AG04450 (cell line): Measurements from ENCODE around the gene MEIS2. TPM values are rescaled to one million over a fixed set of nuclear protein-coding genes. Genes with fewer than 3 reads are reported as not detected.

Experiments
- CTCF ChIA-PET: fragments of 300-600, 350-600 bp; formaldehyde crosslinking; extraction: SDS; loops from one replicate; lab custom pipeline; 2022; ENCODE audit warnings: antibody characterized with exemption, inconsistent platforms; lab: Charles Lee
- POLR2A ChIA-PET: fragments of 350-600 bp; formaldehyde crosslinking; extraction: SDS; loops from one replicate; lab custom pipeline; 2021; ENCODE audit warnings: antibody characterized with exemption, inconsistent platforms; lab: Yijun Ruan, JAX
- DNase-seq: peaks from one replicate; pipeline ENCODE4 v3.0.0-alpha.2; 2011; ENCODE audit warnings: low read depth, low spot score
- H3K27ac ChIP-seq: one replicate; pipeline ENCODE4 v1.5.1; 2012; ENCODE audit warnings: low read depth, low read length, control low read depth
- H3K27me3 ChIP-seq: one replicate; pipeline ENCODE4 v1.6.0; 2012; ENCODE audit warnings: low read length; ENCODE audit not compliant: control insufficient read depth, insufficient read depth
- H3K4me3 ChIP-seq: 2 replicates; pipeline ENCODE4 v1.5.1; 2011; ENCODE audit warnings: mild to moderate bottlenecking, low read depth, low read length, control low read depth
- H3K9me3 ChIP-seq: 2 replicates; pipeline ENCODE4 v1.5.1; 2012; ENCODE audit warnings: low read length; ENCODE audit not compliant: control insufficient read depth, insufficient read depth
- polyA plus RNA-seq: library from polyadenylated mRNA; depleted of rRNA; stranded (reverse); fragments of >200 nt; gene quantifications from 2 replicates; pipeline ENCODE4 v1.2.3, GENCODE V29; 2011
- TF ChIP-seq, protein P1 (sequence below): IDR thresholded peaks from 2 replicates; pipeline ENCODE4 v1.5.1; 2011; ENCODE audit warnings: low read depth, low read length, control low read depth, inconsistent platforms

Gene MEIS2
- polyA plus RNA-seq, 1 experiment: 31.7 TPM

DNA sequence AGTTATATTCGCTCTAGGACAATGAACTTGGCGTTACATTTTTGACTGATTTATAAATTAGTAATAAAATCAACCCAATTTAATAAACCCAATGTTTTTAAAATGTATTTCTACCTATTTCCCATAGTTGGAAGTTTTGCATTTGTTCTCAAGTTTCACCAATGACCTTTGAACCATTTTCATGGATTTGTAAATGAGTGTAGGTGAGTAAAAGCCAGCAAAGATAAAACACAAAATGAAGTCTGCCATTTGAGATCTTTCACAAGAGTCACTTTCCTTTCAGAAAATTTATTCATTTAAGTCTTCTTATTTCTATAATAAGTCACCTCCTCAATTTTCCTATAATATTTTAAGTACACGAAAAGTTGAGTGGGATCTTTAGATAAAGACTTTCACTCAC, 92.1 kb downstream of the MEIS2 start:
- no peak for DNase-seq
- no peak overlapping the region for H3K27ac ChIP-seq
- POLR2A ChIA-PET: no interaction called here
- CTCF ChIA-PET: no interaction called here
- H3K4me3 ChIP-seq: no peak overlapping the region
- TF ChIP-seq, protein P1, sequence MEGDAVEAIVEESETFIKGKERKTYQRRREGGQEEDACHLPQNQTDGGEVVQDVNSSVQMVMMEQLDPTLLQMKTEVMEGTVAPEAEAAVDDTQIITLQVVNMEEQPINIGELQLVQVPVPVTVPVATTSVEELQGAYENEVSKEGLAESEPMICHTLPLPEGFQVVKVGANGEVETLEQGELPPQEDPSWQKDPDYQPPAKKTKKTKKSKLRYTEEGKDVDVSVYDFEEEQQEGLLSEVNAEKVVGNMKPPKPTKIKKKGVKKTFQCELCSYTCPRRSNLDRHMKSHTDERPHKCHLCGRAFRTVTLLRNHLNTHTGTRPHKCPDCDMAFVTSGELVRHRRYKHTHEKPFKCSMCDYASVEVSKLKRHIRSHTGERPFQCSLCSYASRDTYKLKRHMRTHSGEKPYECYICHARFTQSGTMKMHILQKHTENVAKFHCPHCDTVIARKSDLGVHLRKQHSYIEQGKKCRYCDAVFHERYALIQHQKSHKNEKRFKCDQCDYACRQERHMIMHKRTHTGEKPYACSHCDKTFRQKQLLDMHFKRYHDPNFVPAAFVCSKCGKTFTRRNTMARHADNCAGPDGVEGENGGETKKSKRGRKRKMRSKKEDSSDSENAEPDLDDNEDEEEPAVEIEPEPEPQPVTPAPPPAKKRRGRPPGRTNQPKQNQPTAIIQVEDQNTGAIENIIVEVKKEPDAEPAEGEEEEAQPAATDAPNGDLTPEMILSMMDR: no peak
- H3K27me3 ChIP-seq: no peaks in the 10 kb centered on the region
- H3K9me3 ChIP-seq: no peaks in the 10 kb centered on the region

DNA sequence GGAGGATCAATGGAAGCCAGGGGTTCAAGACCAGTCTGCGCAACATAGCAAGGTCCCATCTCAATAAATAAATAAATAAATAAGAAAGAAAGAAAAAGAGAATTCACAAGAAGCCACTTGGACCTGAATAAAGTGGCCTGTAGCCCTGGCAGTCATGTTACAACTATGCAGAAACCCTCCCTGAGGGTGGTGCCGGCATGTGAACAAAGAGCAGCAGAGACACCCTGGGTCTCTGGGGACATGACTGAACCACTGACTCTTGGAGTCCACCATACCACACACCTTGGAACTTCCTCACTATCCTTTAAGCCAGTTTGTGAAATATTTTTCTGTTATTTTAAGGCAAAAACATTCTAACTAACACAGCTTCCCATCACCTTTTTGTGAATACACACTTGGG, 93.0 kb downstream of the MEIS2 start:
- H3K27me3 ChIP-seq: no peaks in the 10 kb centered on the region
- no peak for DNase-seq
- no peak overlapping the region for H3K27ac ChIP-seq
- H3K9me3 ChIP-seq: no peaks in the 10 kb centered on the region
- H3K4me3 ChIP-seq: no peak overlapping the region
- TF ChIP-seq, protein P1: no peak
- CTCF ChIA-PET: no interaction called here
- POLR2A ChIA-PET: no interaction called here

DNA sequence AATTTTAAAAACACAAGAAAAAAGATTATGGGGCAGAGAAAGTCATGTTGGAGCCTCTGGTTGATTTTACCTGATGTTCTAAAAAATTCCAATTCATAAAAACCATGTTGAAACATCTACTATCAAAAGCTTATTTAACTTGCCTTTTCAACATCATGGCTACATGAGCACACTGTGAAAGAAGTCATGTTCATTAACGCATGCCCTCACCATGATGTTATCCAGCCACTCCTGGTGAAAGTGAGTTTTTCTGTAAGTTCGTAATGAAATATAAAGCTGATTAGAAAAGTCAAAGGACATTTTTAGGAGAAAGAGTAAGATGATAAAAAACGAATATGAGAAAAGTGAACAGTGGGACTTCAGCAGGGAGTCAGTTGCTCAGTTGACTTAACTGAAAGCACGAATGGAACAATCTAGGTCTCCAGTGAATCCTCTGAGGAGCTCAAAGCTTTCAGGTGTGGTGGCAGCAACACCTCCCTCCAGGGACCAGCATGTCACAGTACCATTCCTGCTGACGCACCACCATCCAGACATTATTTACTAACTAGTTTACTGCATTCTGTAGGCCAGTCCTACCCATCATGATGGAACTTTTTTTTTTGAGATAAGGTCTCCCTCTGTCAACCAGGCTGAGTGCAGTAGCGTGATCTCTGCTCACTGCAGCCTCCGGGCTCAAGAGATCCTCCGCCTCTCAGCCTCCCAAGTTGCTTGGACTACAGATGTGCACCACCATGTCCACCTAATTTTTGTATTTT, 95.2 kb downstream of the MEIS2 start:
- Histone ChIP-seq H3K27ac (no peak overlapping the region), H3K27me3 (no peaks in the 10 kb centered on the region), H3K4me3 (no peak overlapping the region), H3K9me3 (no peaks in the 10 kb centered on the region)
- TF ChIP-seq, protein P1: no peak
- ChIA-PET CTCF (no interaction called here), POLR2A (no interaction called here)
- DNase-seq: no peak

DNA sequence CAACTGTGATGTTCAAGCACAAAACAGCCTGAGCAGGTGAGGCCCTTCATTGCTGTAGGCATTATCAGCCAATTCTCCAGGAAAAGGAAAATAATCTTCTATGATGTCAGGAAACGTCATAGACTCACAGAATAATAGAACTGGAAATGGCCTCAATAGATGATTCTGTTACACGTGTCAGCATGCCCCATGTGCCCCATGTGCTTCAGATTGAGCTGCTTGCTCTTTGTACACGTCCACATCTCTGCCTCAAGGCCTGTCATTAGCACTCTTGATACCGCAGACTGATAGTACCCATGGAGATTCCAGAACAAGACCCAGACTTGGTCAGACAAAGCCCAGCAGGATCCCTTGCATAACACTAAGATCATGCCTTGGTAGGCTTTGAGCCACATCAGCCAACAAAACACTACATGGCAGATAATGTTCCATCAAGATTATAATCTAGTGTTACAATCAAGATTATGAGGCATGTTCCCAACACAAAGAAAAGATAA, 95.9 kb downstream of the MEIS2 start:
- CTCF ChIA-PET: no interaction called here

More for the DNA sequence above, 95.9 kb downstream of the MEIS2 start:
- TF ChIP-seq, protein P1: no peak
- H3K4me3 ChIP-seq: no peak overlapping the region
- POLR2A ChIA-PET: no interaction called here
- no peaks in the 10 kb centered on the region for H3K9me3 ChIP-seq
- H3K27ac ChIP-seq: no peak overlapping the region
- H3K27me3 ChIP-seq: no peaks in the 10 kb centered on the region
- no peak for DNase-seq
